ENCODE measurements around the gene TRIM75. TPM values are rescaled to one million over a fixed set of nuclear protein-coding genes. Genes with fewer than 3 reads are reported as not detected.

TRIM75 gene
- total RNA-seq, 2 donors from 2014 or later = not detected

DNA sequence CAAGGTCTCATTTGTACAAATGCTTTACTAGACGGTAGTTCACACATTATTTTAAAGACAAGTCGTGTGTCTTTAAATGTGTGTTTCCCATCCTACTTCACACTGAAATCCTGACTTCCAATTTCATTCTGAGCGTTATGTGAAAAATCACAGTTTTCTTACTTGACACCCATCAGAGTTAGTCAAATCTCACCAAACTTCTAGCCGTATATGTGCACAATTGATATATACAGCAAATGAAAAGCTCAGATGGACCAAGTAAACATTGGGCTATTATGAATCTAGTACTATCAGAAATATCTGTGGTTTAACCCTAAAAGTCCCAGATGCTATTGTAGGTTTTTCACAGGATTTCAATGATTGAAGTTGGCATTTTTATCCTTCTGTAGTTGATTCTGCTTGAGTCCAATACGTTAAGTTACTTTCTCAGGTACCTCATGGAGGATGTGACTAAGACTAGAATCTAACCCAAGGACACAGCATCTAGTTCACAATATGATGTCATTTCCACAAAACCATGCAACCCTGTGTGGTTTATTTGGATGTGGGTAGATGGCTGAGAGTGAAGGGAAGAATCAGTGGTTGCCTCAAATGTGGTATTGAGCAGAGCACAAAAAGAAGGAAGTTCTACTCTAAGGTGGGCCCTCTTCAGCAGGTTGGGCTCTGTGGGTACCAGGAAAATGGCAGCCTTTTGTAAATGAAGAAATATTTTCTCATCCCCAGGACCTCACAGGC is 44.0 kb upstream of the TRIM75 start:
- H3K9me3 ChIP-seq = no peaks in the 10 kb centered on the region
- DNase-seq (no peak), ATAC-seq (no peak)
- no peak overlapping the region for H3K4me3 ChIP-seq
- WGBS, 2 donors = 39 to 45% methylated on average over 5 of the region's 5 CpGs
- no peaks in the 10 kb centered on the region for H3K4me1 ChIP-seq
- TF ChIP-seq POLR2A (IDR thresholded peaks at IDR 0.05) = no peak
- TF ChIP-seq, protein P1, sequence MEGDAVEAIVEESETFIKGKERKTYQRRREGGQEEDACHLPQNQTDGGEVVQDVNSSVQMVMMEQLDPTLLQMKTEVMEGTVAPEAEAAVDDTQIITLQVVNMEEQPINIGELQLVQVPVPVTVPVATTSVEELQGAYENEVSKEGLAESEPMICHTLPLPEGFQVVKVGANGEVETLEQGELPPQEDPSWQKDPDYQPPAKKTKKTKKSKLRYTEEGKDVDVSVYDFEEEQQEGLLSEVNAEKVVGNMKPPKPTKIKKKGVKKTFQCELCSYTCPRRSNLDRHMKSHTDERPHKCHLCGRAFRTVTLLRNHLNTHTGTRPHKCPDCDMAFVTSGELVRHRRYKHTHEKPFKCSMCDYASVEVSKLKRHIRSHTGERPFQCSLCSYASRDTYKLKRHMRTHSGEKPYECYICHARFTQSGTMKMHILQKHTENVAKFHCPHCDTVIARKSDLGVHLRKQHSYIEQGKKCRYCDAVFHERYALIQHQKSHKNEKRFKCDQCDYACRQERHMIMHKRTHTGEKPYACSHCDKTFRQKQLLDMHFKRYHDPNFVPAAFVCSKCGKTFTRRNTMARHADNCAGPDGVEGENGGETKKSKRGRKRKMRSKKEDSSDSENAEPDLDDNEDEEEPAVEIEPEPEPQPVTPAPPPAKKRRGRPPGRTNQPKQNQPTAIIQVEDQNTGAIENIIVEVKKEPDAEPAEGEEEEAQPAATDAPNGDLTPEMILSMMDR (IDR thresholded peaks at IDR 0.05) = no peak
- intact Hi-C loops (cut with DNase I) = no loop called here
- H3K27me3 ChIP-seq = no peaks in the 10 kb centered on the region
- no peak overlapping the region for H3K27ac ChIP-seq
- no peaks in the 10 kb centered on the region for H3K36me3 ChIP-seq (replicated peaks in 1 of 2; ENCODE audit: insufficient read depth in 1 of 2, low read depth in 2 of 2)

DNA sequence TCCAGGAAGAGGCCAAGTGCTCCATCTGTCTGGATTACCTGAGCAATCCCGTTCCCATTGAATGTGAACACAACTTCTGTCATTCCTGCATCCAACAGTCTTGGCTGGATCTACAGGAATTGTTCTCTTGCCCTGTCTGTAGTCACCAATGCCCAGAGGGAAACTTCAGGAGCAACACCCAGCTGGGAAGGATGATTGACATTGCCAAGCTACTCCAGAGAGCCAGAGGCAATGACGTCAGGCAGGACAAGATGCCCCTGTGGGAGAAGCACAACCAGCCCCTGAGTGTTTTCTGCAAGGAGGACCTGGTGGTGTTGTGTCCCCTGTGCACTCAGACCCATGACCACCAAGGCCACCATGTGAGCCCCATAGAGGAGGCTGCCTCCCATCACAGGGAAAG is 43.2 kb upstream of the TRIM75 start:
- TF ChIP-seq, protein P1 (IDR thresholded peaks at IDR 0.05) = no peak
- TF ChIP-seq POLR2A (IDR thresholded peaks at IDR 0.05) = no peak

DNA sequence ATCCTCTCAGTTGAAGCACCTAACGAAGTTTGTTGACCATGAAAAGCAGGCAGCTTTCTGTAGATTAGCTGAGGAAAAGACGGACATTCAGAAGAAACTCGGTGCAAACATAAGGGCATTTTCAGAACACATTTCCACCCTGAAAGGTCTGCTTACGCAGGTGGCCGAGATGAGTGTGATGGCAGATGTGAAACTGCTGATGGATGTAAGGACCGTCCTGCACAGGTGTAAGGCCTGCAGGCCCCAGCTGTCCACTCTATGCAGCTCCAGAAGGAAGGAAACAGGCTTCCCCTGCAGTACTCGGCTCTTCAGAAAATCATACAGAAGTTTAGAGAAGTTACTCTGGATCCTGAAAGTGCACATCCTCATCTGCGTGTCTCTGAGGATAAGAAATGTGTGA is 42.7 kb upstream of the TRIM75 start:
- no peak for TF ChIP-seq POLR2A (IDR thresholded peaks at IDR 0.05)
- TF ChIP-seq, protein P1 (IDR thresholded peaks at IDR 0.05) = no peak

More for the DNA sequence above, 43.2 kb upstream of the TRIM75 start:
- Histone ChIP-seq H3K36me3 (replicated peaks in 1 of 2; ENCODE audit: insufficient read depth in 1 of 2, low read depth in 2 of 2) (no peaks in the 10 kb centered on the region), H3K4me1 (no peaks in the 10 kb centered on the region), H3K27me3 (no peaks in the 10 kb centered on the region), H3K4me3 (no peak overlapping the region), H3K27ac (no peak overlapping the region), H3K9me3 (no peaks in the 10 kb centered on the region)
- ATAC-seq (no peak), DNase-seq (no peak)
- 50 to 80% methylated on average over 1 to 2 of the region's 2 CpGs for WGBS, 2 donors
- intact Hi-C loops (cut with DNase I) = no loop called here

DNA sequence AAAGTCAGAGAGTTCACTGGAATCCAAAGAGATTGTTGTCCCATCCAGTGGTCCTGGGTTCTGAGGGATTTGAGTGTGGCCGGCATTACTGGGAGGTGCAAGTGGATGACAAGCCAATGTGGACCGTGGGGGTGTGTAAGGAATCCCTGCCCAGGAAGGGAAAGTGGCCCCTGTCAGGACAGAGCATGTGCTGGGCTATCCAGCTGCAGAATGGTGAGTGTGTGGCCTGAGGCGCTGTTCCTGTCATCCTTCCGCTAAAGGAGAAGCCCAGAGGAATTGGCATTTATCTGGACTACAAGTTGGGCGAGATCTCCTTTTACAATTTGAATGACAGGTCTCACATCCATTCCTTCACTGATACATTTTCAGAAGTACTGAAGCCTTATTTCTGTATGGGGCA is 42.3 kb upstream of the TRIM75 start:
- intact Hi-C loops (cut with DNase I) = no loop called here
- H3K27me3 ChIP-seq = no peaks in the 10 kb centered on the region
- no peaks in the 10 kb centered on the region for H3K36me3 ChIP-seq (replicated peaks in 1 of 2; ENCODE audit: insufficient read depth in 1 of 2, low read depth in 2 of 2)
- DNase-seq (no peak), ATAC-seq (no peak)
- WGBS, 2 donors = 83 to 86% methylated on average over 4 to 5 of the region's 5 CpGs
- H3K27ac ChIP-seq = no peak overlapping the region
- TF ChIP-seq POLR2A (IDR thresholded peaks at IDR 0.05) = no peak
- TF ChIP-seq, protein P1 (IDR thresholded peaks at IDR 0.05) = no peak
- H3K4me1 ChIP-seq = no peaks in the 10 kb centered on the region
- no peaks in the 10 kb centered on the region for H3K9me3 ChIP-seq
- no peak overlapping the region for H3K4me3 ChIP-seq

More for the DNA sequence above, 42.7 kb upstream of the TRIM75 start:
- 63 to 67% methylated on average over 8 of the region's 8 CpGs for WGBS, 2 donors
- Histone ChIP-seq H3K36me3 (replicated peaks in 1 of 2; ENCODE audit: insufficient read depth in 1 of 2, low read depth in 2 of 2) (no peaks in the 10 kb centered on the region), H3K27ac (no peak overlapping the region), H3K4me3 (no peak overlapping the region), H3K9me3 (no peaks in the 10 kb centered on the region), H3K4me1 (no peaks in the 10 kb centered on the region), H3K27me3 (no peaks in the 10 kb centered on the region)
- intact Hi-C loops (cut with DNase I) = no loop called here
- no peak for ATAC-seq
- no peak for DNase-seq

DNA sequence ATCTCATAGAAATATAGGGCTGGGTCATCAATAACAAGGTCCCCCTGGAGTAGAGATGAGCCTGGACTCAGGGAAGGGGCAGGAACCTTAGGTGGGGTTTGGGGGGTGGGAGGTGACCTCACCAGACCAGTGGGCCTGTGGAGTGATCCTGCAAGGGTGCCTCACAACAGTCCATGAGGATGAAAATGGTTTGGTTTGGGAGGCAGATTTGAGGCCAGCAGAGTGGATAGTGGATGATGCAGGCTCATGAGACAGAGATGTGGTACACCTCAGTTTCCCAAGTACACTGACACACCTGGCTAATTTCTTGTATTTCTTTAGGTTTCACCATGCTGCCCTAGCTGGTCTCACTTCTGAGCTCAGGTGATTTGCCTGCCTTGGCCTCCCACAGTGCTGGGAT is 40.0 kb upstream of the TRIM75 start:
- ATAC-seq = no peak

More for the DNA sequence above, 40.0 kb upstream of the TRIM75 start:
- Histone ChIP-seq H3K36me3 (replicated peaks in 1 of 2; ENCODE audit: insufficient read depth in 1 of 2, low read depth in 2 of 2) (no peaks in the 10 kb centered on the region), H3K27ac (no peak overlapping the region), H3K4me1 (no peaks in the 10 kb centered on the region), H3K9me3 (no peaks in the 10 kb centered on the region), H3K27me3 (no peaks in the 10 kb centered on the region), H3K4me3 (no peak overlapping the region)
- no peak for DNase-seq
- TF ChIP-seq, protein P1 (IDR thresholded peaks at IDR 0.05) = no peak
- TF ChIP-seq POLR2A (IDR thresholded peaks at IDR 0.05) = no peak
- intact Hi-C loops (cut with DNase I) = no loop called here

Measured in body of pancreas (tissue), 4 donors.